K562 (cell line): Measurements from ENCODE around the gene S1PR1. TPM values are rescaled to one million over a fixed set of nuclear protein-coding genes. Genes with fewer than 3 reads are reported as not detected.

ENCODE experiments used
- ATAC-seq: fragments of 200-7000 bp; cut with Tn5 transposase; 3 replicates; pipeline ENCODE4 v1.9.1; 2020; ENCODE audit warnings: moderate library complexity
- BruUV-seq: library from RNA; stranded (reverse); fragments of 400-500 nt; replicated peaks from 2 replicates; lab custom pipeline; 2021; lab: Mats Ljungman, UMichigan
- CTCF ChIA-PET: fragments of 300-600 bp; formaldehyde crosslinking; extraction: SDS; loops from one replicate; lab custom pipeline; 2021; ENCODE audit warnings: low intra/inter-chr PET ratio; lab: Yijun Ruan, JAX
- POLR2A ChIA-PET: fragments of 300-600, 350-650 bp; sonication (Branson Sonifier 250); formaldehyde crosslinking; extraction: SDS; loops from one replicate; lab custom pipeline; 2021; ENCODE audit warnings: antibody characterized with exemption, inconsistent platforms; lab: Yijun Ruan, JAX
- DNase-seq, 4 experiments: peaks; one replicate each; pipeline versions ENCODE4 v3.0.0 to v3.0.0-alpha.2; 2011 to 2018; ENCODE audit warnings: low spot score in 3 of 4, mixed read lengths in 3 of 4; ENCODE audit errors: extremely low read depth in 1 of 4
- FAIRE-seq: peaks from 2 replicates; lab custom pipeline; 2011; peaks lifted over from hg19 to GRCh38; lab: Jason Lieb, UNC
- H2AFZ ChIP-seq: 2 replicates; pipeline ENCODE4 v1.6.0; 2011; ENCODE audit warnings: low read depth, low read length, control low read depth, inconsistent platforms
- H3K27ac ChIP-seq: fragments of 200-600 bp; 3 replicates; pipeline ENCODE4 v1.8.0; 2011; ENCODE audit warnings: low read depth, mild to moderate bottlenecking, control low read depth, inconsistent platforms, low read length, moderate library complexity, mixed read lengths; ENCODE audit errors: extremely low read depth
- H3K27me3 ChIP-seq, 2 experiments: fragments of 300-600 bp in 1 of 2; 2 replicates in 1 of 2; 3 replicates in 1 of 2; pipeline versions ENCODE4 v1.6.0 to v1.8.0; 2011; ENCODE audit warnings: inconsistent platforms in 2 of 2, low read length in 2 of 2, mild to moderate bottlenecking in 1 of 2, mixed read lengths in 1 of 2, moderate library complexity in 1 of 2; ENCODE audit not compliant: control insufficient read depth in 2 of 2, insufficient read depth in 2 of 2
- H3K36me3 ChIP-seq: fragments of 300-600 bp; 3 replicates; pipeline ENCODE4 v1.8.0; 2011; ENCODE audit warnings: mild to moderate bottlenecking, low read length, inconsistent platforms; ENCODE audit not compliant: control insufficient read depth, insufficient read depth
- H3K4me1 ChIP-seq, 2 experiments: fragments of 200-600 bp in 1 of 2; replicated peaks in 1 of 2; 2 replicates in 1 of 2; 3 replicates in 1 of 2; pipeline versions ENCODE4 v1.5.1 to v1.8.0; 2011; ENCODE audit warnings: inconsistent platforms in 2 of 2, low read length in 2 of 2, mild to moderate bottlenecking in 1 of 2, mixed read lengths in 1 of 2, moderate library complexity in 1 of 2; ENCODE audit not compliant: control insufficient read depth in 2 of 2, insufficient read depth in 2 of 2
- H3K4me2 ChIP-seq: 2 replicates; pipeline ENCODE4 v1.6.1; 2011; ENCODE audit warnings: low read length, control low read depth, inconsistent platforms, mixed read lengths; ENCODE audit not compliant: insufficient read depth
- H3K4me3 ChIP-seq: fragments of 200-600 bp; sonication (generic), shearing (Covaris generic); 2 replicates; pipeline ENCODE4 v1.5.1; 2016; ENCODE audit warnings: control low read depth, inconsistent platforms
- H3K79me2 ChIP-seq: fragments of 200-600 bp; 3 replicates; pipeline ENCODE4 v1.8.0; 2011; ENCODE audit warnings: low read length, inconsistent platforms; ENCODE audit not compliant: control insufficient read depth, insufficient read depth
- H3K9ac ChIP-seq, 2 experiments: 2 replicates each; pipeline versions ENCODE4 v1.6.0 to v1.6.1; 2011; ENCODE audit warnings: low read depth in 2 of 2, low read length in 2 of 2, control low read depth in 1 of 2, inconsistent platforms in 1 of 2, mild to moderate bottlenecking in 1 of 2, mixed read lengths in 1 of 2; ENCODE audit not compliant: insufficient read depth in 1 of 2
- H3K9me1 ChIP-seq: one replicate; pipeline ENCODE4 v1.6.0; 2011; ENCODE audit warnings: inconsistent platforms, mild to moderate bottlenecking, low read length, moderate library complexity; ENCODE audit not compliant: control insufficient read depth, insufficient read depth
- H3K9me3 ChIP-seq: replicated peaks from 2 replicates; pipeline ENCODE4 v1.5.1; 2011; ENCODE audit warnings: low read depth, low read length, inconsistent platforms; ENCODE audit not compliant: control insufficient read depth, insufficient read depth
- H4K20me1 ChIP-seq: replicated peaks from 2 replicates; pipeline ENCODE4 v1.6.1; 2011; ENCODE audit warnings: low read length, inconsistent platforms, mixed read lengths; ENCODE audit not compliant: control insufficient read depth, insufficient read depth
- ETS2 ChIP-seq: IDR thresholded peaks from 2 replicates; pipeline ENCODE4 v1.6.1; 2016; ENCODE audit warnings: borderline replicate concordance, missing genetic modification characterization, mild to moderate bottlenecking, moderate library complexity, missing compliant biosample characterization; ENCODE audit not compliant: poor library complexity, severe bottlenecking
- MEF2D ChIP-seq: conservative IDR thresholded peaks from 2 replicates; pipeline ENCODE4 v1.6.1; 2016; ENCODE audit warnings: low read depth, missing genetic modification characterization, missing compliant biosample characterization
- NFIC ChIP-seq: fragments of 450-650 bp; IDR thresholded peaks from 2 replicates; pipeline ENCODE4 v1.6.1; 2017; ENCODE audit warnings: mild to moderate bottlenecking, inconsistent platforms
- NFIX ChIP-seq: fragments of 250-450 bp; sonication (Bioruptor Pico); IDR thresholded peaks from 2 replicates; pipeline ENCODE4 v1.4.0; 2020; ENCODE audit warnings: low read depth, mild to moderate bottlenecking, moderate library complexity
- SIX5 ChIP-seq, 2 experiments: IDR thresholded peaks; 2 replicates each; pipeline ENCODE4 v1.6.1; 2011; ENCODE audit warnings: low read length in 2 of 2, borderline replicate concordance in 1 of 2, low read depth in 1 of 2, mild to moderate bottlenecking in 1 of 2, moderate library complexity in 1 of 2; ENCODE audit not compliant: insufficient read depth in 1 of 2
- TBP ChIP-seq: optimal IDR thresholded peaks from 2 replicates; pipeline ENCODE3; 2011; ENCODE audit warnings: low read depth, low read length, improper control_type of control experiment
- ZNF311 ChIP-seq: fragments of 250-450 bp; sonication (Bioruptor Pico); IDR thresholded peaks from 2 replicates; pipeline ENCODE4 v1.4.0; 2020; ENCODE audit warnings: mild to moderate bottlenecking, moderate library complexity
- WGBS: fragments of 100-300 bp; shearing (Covaris generic); methylation state at CpG from one replicate; pipeline ENCODE4 v1.1.6; 2016; ENCODE audit warnings: low coverage, mixed read lengths; ENCODE audit not compliant: insufficient coverage; ENCODE audit errors: missing lambda C conversion rate; 5-methylcytosine and 5-hydroxymethylcytosine counted together
- in situ Hi-C: fragments of 300-500 bp; cut with MboI; formaldehyde crosslinking; loops from 4 replicates; pipeline ENCODE4 v1.15.0; 2018; ENCODE audit warnings: inconsistent platforms, mixed read lengths
- intact Hi-C: fragments of 100-400 bp; cut with micrococcal nuclease; formaldehyde crosslinking; loops from 2 replicates; pipeline ENCODE4 v1.14.2; 2022
- polyA plus RNA-seq, 8 experiments: library from polyadenylated mRNA; depleted of rRNA in 4 of 8; stranded (reverse) in 5 of 8; unstranded in 3 of 8; fragments of >200 nt; fragmentation: Nextera tagmentation in 2 of 8; fragmentation: Illumina TruSeq in 1 of 8; extraction: Ambion mirVana in 2 of 8; extraction: Trizol in 1 of 8; gene quantifications; 2 replicates each; pipeline versions ENCODE4 v1.2.1 to v1.2.3, GENCODE V29; 2011 to 2014; ENCODE audit warnings: inconsistent platforms in 1 of 8, missing spikeins in 1 of 8
- total RNA-seq, 7 experiments: library from RNA; depleted of rRNA in 6 of 7; stranded (reverse); fragments of >200 nt in 6 of 7; fragmentation: Illumina TruSeq in 2 of 7; extraction: Trizol in 2 of 7; gene quantifications; 2 replicates each; pipeline versions ENCODE4 v1.2.1 to v1.2.3, GENCODE V29; 2011 to 2021; ENCODE audit warnings: low replicate concordance in 1 of 7

The S1PR1 gene
- total and polyA plus RNA-seq, 9 of the 15 experiments (the other 6 are each of a cell fraction or from before 2014, with no cell fraction given) = 0.22 to 1.2 (median 0.43) TPM

DNA sequence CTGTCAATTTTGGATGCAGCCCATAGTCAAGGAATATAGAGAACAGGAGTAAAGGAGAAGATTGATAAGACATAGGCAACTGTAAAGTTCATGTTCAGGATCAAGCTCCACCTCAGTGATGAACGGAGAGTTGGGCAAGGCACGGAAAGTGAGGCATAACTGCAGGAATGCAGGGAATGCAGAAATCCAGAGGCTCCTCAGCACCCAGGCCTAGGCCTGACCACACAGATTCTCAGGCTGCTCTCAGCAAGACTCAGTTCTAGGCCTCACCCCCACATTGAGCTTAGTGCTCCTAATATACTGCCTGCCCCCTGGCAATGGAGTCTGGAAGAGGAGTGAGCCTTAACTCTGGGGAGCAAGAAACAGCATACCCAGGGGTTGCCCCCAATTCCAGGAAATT lies 36.3 kb upstream of the S1PR1 start (continued):
- TF ChIP-seq SIX5 (IDR thresholded peaks at IDR 0.05; ENCODE audit: borderline replicate concordance in 1 of 2, insufficient read depth in 1 of 2, low read depth in 1 of 2, low read length in 2 of 2) (no peak), TBP (no peak)

DNA sequence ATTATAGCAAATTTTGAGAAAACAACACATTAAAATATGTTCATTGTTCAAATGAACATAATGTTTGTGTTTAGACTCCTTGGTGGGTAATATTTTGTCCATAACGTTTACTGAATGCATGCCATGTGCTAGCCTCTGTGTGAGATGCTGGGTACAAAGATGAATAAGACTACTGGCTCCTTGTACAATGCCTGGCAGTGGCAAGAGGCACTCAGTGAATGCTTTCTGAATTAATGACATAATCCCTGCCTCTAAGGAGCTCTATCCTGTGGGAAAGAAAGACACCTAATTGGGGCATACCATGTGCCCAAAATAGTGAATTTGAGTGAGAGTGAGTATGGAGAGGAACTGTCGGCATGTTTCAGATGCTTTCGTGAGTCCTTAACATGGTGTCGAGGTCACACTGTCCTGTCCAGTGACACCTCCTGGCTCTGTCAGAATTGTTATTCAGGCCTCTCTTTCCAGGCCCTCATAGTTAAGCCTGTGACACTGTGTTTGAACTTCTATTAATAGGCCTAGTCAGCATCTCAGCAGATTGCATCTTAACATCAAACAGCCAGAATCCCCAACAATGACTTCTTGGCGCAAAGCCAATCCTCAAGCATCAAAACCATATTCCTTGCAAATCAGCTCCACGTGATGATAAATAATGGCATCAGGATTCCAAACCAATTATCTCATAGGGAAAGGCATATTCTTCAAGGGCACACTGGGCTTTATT lies 32.8 kb upstream of the S1PR1 start:
- intact Hi-C loops (no loop called here), in situ Hi-C loops (no loop called here)
- no peaks in the 10 kb centered on the region for H3K9me1 ChIP-seq
- H3K9me3 ChIP-seq = no peaks in the 10 kb centered on the region
- no peak overlapping the region for H3K4me3 ChIP-seq
- no peak overlapping the region for H2AFZ ChIP-seq
- ATAC-seq (no peak), DNase-seq (peak in 1 of 4 experiments; percentile 23), FAIRE-seq (no peak)
- H4K20me1 ChIP-seq = no peaks in the 10 kb centered on the region
- ChIA-PET CTCF (no interaction called here), POLR2A (interaction anchor here (1.0 kb wide), 1 partner anchor 11 kb away, joined by 3 read pairs; no protein-coding TSS in a partner anchor)
- H3K27me3 ChIP-seq = no peaks in the 10 kb centered on the region
- no peak overlapping the region for H3K9ac ChIP-seq
- H3K27ac ChIP-seq = no peak overlapping the region
- no peak overlapping the region for H3K4me2 ChIP-seq
- 49% methylated on average over 6 of the region's 6 CpGs for WGBS
- no peaks in the 10 kb centered on the region for H3K79me2 ChIP-seq
- no peaks in the 10 kb centered on the region; a peak in 3 of 5 replicates for H3K4me1 ChIP-seq
- no peaks in the 10 kb centered on the region for H3K36me3 ChIP-seq
- BruUV-seq = no TSS peak
- TF ChIP-seq MEF2D (tag) (peak; percentile 86), NFIC (peak; percentile 94), ETS2 (tag) (no peak), ZNF311 (CRISPR knock-in tag) (no peak), NFIX (CRISPR knock-in tag) (peak; percentile 73)
